Peyer's patch (tissue), 4 donors: ENCODE measurements around the gene UBE2D4.

ENCODE experiments used
- CTCF ChIP-seq, 6 experiments: fragments of 450-650 bp in 4 of 6; fragments of 200-600 bp in 2 of 6; sonication (generic) in 1 of 6; IDR thresholded peaks; one replicate each; pipeline ENCODE4 v1.5.1; 2017 to 2019; ENCODE audit warnings: antibody characterized with exemption in 6 of 6, mild to moderate bottlenecking in 3 of 6, moderate library complexity in 1 of 6
- POLR2A ChIP-seq, 2 donors: fragments of 450-650 bp; IDR thresholded peaks; one replicate each; pipeline ENCODE4 v1.5.1; 2017; ENCODE audit warnings: antibody characterized with exemption in 2 of 2, mild to moderate bottlenecking in 2 of 2, moderate library complexity in 2 of 2

- TF ChIP-seq POLR2A (IDR thresholded peaks at IDR 0.05) (no peak), CTCF (IDR thresholded peaks at IDR 0.05) (no peak)
Measured at GRCh38 chr7:43938892-43939482, 12.8 kb downstream of the UBE2D4 start.
